Stimulated activated memory B cell treated with anti-CD40 and anti-IgM and Interleukin-4, amounts not matched to agents 10 μg/mL and 1 μg/mL and 100 μg/mL, for 72 hours (primary cell): ENCODE data around the gene RBMX.

Source experiments
- ATAC-seq: fragments of 150-1000 bp; cut with Tn5 transposase; 2 replicates; pipeline ENCODE4 v1.10.0; 2021
- H3K27ac Mint-ChIP-seq: one replicate; pipeline ENCODE4 v1.8.0; 2022; ENCODE audit warnings: mild to moderate bottlenecking, mixed read lengths
- H3K27me3 Mint-ChIP-seq: one replicate; pipeline ENCODE4 v1.8.0; 2022; ENCODE audit warnings: mixed read lengths
- H3K36me3 Mint-ChIP-seq: one replicate; pipeline ENCODE4 v1.8.0; 2022; ENCODE audit warnings: mixed read lengths
- H3K4me1 Mint-ChIP-seq: one replicate; pipeline ENCODE4 v1.8.0; 2022; ENCODE audit warnings: mixed read lengths
- H3K4me3 Mint-ChIP-seq: one replicate; pipeline ENCODE4 v1.8.0; 2022; ENCODE audit warnings: mild to moderate bottlenecking, moderate library complexity, mixed read lengths
- H3K9me3 Mint-ChIP-seq: one replicate; pipeline ENCODE4 v1.8.0; 2022; ENCODE audit warnings: mixed read lengths

Gene RBMX

DNA sequence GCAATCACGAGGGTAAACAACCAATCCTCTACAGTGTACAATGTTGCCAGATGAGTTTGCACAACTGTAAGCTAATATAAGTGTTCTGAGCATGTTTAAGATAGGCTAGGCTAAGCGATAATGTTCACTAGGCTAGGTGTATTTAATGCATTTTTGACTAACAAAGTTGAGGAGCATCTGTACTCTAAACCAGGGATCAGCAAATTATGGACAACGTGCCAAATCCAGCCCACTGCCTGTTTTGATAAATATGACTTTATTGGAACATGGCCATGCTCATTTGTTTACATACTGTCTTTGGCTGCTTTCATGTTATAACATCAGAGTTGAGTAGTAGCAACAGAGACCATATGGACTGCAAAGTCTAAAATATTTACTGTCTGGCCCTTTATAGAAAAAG is 53.5 kb downstream of the RBMX start:
- Mint-ChIP-seq H3K9me3 (no peaks in the 10 kb centered on the region), H3K4me1 (no peaks in the 10 kb centered on the region), H3K4me3 (no peak overlapping the region), H3K27me3 (no peaks in the 10 kb centered on the region), H3K27ac (no peak overlapping the region), H3K36me3 (peaks cover 6% of the 10 kb centered on the region)
- ATAC-seq: no peak

DNA sequence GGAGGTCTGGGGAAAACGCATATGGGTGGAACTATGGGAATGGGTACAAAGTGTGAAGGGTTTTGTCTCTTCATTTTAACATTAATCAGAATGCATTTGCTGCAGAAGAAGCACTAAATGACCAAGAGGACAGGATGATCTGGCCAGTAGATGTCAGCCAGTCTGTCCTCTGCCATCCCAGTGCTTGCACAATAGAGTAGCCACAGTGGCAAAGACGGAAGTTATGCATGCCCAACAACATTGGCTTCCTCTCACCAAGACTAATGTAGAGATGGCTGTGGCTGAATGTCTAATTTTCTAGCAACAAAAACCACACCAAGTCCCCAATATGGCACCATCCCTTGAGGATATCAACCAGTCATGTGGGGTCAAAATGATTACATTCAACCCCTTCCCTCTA is 54.8 kb downstream of the RBMX start:
- no peaks in the 10 kb centered on the region for H3K4me1 Mint-ChIP-seq
- H3K4me3 Mint-ChIP-seq: no peak overlapping the region
- ATAC-seq: no peak
- no peaks in the 10 kb centered on the region for H3K27me3 Mint-ChIP-seq
- no peak overlapping the region for H3K27ac Mint-ChIP-seq
- no peaks in the 10 kb centered on the region for H3K9me3 Mint-ChIP-seq
- peaks cover 14% of the 10 kb centered on the region for H3K36me3 Mint-ChIP-seq
